Muscle layer of colon (tissue), 2 donors: ENCODE measurements around the gene PDXK.
"Not testable (repeated sequence)": the region's sequence is repeated elsewhere in the genome, so short reads cannot be mapped to it uniquely, and the experiment has no call there.

ENCODE experiments used
- H3K27ac ChIP-seq: one replicate; pipeline ENCODE4 v1.7.0; 2013; ENCODE audit warnings: low read depth, mild to moderate bottlenecking, low read length, moderate library complexity
- H3K27me3 ChIP-seq, 2 donors: one replicate each; pipeline ENCODE4 v1.7.0; 2013; ENCODE audit warnings: low read length in 2 of 2, mild to moderate bottlenecking in 2 of 2; ENCODE audit not compliant: insufficient read depth in 2 of 2, control insufficient read depth in 1 of 2
- H3K36me3 ChIP-seq: one replicate; pipeline ENCODE4 v1.7.0; 2013; ENCODE audit warnings: mild to moderate bottlenecking, low read length; ENCODE audit not compliant: insufficient read depth
- H3K4me1 ChIP-seq: one replicate; pipeline ENCODE4 v1.7.0; 2013; ENCODE audit warnings: mild to moderate bottlenecking, low read length; ENCODE audit not compliant: insufficient read depth
- H3K4me3 ChIP-seq, 2 donors: one replicate each; pipeline ENCODE4 v1.7.0; 2013; ENCODE audit warnings: low read length in 2 of 2, low read depth in 1 of 2, mild to moderate bottlenecking in 1 of 2, moderate library complexity in 1 of 2
- H3K9ac ChIP-seq: one replicate; pipeline ENCODE4 v1.7.0; 2013; ENCODE audit warnings: low read length
- H3K9me3 ChIP-seq: one replicate; pipeline ENCODE4 v1.7.0; 2013; ENCODE audit warnings: mild to moderate bottlenecking, low read length
- donor health status: abdominal sarcoma.
- donor health status: Adenocarcinoma of cecum.

The PDXK gene

DNA sequence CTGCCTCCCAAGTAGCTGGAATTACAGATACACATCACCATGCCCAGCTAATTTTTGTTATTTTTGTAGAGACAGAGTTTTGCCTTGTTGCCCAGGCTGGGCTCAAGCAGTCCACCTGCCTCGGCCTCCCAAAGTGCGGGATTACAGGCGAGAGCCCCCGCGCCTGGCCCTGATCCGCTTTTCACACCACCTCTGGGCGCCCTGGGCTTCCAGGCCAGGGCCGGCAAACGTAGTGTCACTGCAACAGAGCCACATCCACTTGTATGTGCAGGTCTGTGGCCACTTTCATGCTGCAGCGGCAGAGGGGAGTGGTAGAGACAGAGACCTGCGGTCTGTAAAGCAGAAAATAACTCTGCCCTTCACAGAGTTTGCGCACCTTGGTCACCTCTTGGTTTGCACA is 30.0 kb upstream of the PDXK start:
- no peak overlapping the region for H3K4me3 ChIP-seq
- H3K36me3 ChIP-seq = peaks cover 80% of the 10 kb centered on the region
- no peaks in the 10 kb centered on the region for H3K9me3 ChIP-seq
- no peaks in the 10 kb centered on the region for H3K4me1 ChIP-seq
- no peaks in the 10 kb centered on the region for H3K27me3 ChIP-seq
- H3K27ac ChIP-seq = no peak overlapping the region
- no peak overlapping the region for H3K9ac ChIP-seq

DNA sequence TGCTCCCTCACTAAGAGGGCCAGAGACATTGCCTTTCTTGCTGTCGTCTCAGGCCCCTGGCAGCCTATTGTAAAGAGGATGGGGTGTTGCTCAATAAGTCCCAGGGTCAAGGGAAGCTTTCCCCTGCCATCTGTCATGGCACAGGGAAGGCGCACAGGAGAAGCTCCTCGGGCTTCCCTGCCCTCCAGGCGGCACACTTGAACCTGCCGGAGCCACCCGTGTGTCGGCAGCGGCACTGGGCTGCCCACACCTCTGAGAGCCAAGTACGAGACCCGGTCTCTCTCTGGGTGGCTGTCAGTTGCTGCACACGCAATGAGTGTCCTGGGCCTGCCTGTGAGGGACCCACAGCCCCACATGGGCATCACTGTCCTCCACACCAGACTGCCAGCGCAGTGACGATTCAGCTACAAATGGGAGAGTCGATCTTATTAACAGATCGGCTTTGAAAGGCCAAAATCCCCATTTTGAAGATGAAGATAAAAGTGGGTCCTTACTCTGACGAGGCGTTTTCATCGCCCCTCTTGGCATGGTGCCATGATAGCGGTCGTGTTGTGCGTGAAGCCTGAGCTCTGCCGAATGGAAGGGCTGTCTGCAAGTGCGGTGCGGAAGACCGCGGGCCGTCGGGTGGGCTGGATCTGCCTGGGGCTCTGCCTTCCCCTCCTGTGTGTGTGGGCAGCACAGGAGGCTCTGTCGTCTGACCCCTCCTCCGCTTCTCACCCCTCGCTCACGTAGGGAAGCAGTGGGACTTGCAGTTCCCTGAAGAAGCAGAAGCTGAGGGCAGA is 29.2 kb upstream of the PDXK start:
- Histone ChIP-seq H3K36me3 (peaks cover 78% of the 10 kb centered on the region), H3K4me3 (no peak overlapping the region)

DNA sequence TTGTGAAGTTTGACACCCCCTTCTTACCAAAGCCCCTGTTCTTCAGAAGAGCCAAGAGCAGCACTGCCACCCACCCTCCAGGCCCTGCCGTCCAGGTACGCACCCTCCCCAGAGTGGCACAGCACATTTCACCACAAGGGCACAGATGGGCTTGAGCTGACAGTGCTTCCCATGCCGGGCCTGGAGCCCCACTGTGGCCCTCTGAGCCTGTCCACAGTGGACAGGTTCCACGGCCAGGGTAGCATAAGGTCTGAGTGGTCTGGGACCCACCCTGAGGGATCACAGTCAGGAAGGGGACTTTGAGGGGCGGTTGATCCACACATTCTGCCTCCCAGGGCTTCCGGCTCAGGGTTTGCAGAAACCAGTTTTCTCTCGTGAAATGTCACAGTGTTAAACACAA is 28.6 kb upstream of the PDXK start:
- no peaks in the 10 kb centered on the region for H3K9me3 ChIP-seq
- H3K4me3 ChIP-seq = no peak overlapping the region
- no peaks in the 10 kb centered on the region for H3K4me1 ChIP-seq
- H3K36me3 ChIP-seq = peaks cover 73% of the 10 kb centered on the region
- H3K27ac ChIP-seq = no peak overlapping the region
- H3K9ac ChIP-seq = no peak overlapping the region
- H3K27me3 ChIP-seq = no peaks in the 10 kb centered on the region

More for the DNA sequence above, 29.2 kb upstream of the PDXK start:
- Histone ChIP-seq H3K27ac (no peak overlapping the region), H3K4me1 (no peaks in the 10 kb centered on the region), H3K27me3 (no peaks in the 10 kb centered on the region), H3K9me3 (no peaks in the 10 kb centered on the region), H3K9ac (no peak overlapping the region)

DNA sequence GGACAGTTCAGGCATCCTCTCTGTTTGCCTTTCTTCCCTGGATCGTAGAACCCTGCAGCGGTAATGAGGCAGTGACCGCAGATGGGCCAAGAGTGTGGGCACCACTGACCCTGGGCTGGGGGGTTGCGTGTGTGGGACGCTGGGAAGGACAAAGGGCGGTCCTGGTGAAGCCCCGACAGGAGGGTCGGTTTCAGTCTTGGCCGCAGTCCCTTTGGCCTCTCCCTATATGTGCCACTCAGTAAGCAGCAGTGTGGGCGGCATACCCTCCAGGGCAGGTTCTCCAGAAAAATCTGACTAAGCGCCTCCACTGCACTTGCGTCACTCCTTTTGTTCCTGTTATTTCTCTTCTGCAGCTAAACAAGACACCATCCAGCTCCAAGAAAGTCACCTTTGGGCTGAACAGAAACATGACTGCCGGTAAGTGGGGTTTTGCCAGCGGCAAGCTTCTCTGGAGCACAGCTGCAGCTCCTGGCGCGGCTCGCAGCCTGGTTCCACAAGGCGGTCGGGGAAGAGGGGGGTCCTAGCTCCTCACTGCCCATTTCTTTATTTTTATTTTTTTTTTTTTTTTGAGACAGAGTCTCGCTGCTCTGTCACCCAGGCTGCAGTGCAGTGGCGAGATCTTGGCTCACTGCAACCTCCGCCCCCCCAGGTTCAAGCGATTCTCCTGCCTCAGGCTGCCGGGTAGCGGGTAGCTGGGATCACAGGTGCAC is 27.7 kb upstream of the PDXK start:
- Histone ChIP-seq H3K27ac (no peak overlapping the region), H3K9me3 (no peaks in the 10 kb centered on the region), H3K36me3 (peaks cover 66% of the 10 kb centered on the region), H3K4me1 (no peaks in the 10 kb centered on the region), H3K4me3 (no peak overlapping the region), H3K27me3 (no peaks in the 10 kb centered on the region), H3K9ac (no peak overlapping the region)

DNA sequence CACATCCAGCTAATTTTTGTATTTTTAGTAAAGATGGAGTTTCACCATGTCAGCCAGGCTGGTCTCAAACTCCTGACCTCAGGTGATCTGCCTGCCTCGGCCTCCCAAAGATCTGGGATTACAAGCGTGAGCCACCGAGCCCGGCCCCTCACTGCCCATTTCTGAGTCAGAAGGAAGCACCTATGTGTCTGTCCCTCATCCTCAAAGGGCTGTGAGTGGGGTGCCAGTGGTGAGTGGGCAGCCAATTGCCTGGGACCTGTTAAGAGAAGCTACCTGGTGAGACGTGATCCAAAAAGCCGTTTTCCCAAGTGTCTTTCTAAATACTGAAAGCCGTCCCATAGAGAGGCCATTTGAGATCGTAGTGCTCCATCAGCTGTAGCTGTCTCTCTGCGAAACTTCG is 27.1 kb upstream of the PDXK start:
- Histone ChIP-seq H3K4me3 (no peak overlapping the region), H3K27ac (no peak overlapping the region), H3K9me3 (no peaks in the 10 kb centered on the region), H3K9ac (no peak overlapping the region), H3K27me3 (no peaks in the 10 kb centered on the region), H3K4me1 (no peaks in the 10 kb centered on the region), H3K36me3 (peaks cover 60% of the 10 kb centered on the region)

DNA sequence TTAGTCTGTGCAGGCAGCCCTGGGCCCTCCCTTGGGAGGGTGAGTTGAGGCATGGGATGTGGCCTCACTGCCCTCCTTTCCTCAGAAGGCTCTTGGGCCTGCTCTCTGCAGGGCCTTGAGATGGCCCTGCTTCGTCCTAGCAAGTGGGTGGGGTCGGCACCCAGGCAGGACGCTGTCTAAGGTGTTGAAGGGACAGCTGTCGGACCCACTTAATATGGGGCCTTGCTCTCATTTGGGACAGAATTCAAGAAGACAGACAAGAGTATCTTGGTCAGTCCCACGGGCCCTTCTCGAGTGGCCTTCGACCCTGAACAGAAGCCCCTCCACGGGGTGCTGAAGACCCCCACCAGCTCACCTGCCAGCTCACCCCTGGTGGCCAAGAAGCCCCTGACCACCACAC is 26.0 kb upstream of the PDXK start:
- no peaks in the 10 kb centered on the region for H3K27me3 ChIP-seq
- no peaks in the 10 kb centered on the region for H3K4me1 ChIP-seq
- H3K27ac ChIP-seq = no peak overlapping the region
- H3K9me3 ChIP-seq = no peaks in the 10 kb centered on the region
- H3K9ac ChIP-seq = no peak overlapping the region
- H3K4me3 ChIP-seq = no peak overlapping the region
- peaks cover 49% of the 10 kb centered on the region for H3K36me3 ChIP-seq

DNA sequence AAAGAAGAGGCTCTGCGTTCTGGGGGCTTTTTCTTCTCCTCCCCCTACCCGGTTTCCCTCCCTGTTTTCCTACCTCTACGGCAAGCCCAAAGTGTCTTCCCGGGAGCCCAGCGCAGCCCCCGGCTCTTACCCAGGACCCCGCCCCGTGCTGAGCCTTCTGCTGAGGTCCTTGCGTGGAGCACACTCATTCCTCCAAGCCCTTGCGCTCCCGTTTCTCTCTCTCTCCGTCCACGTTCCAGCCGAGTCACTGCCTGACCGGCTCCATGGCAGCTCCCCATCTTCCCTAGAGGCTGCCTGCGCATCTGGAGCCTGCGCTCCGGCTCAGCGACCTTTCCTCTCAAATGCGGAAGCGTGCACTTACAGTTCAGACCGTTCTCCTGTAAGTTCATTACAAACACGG is 24.9 kb upstream of the PDXK start:
- no peak overlapping the region for H3K4me3 ChIP-seq
- H3K4me1 ChIP-seq = no peaks in the 10 kb centered on the region
- H3K27me3 ChIP-seq = no peaks in the 10 kb centered on the region
- H3K9me3 ChIP-seq = no peaks in the 10 kb centered on the region
- H3K9ac ChIP-seq = no peak overlapping the region
- H3K27ac ChIP-seq = no peak overlapping the region
- peaks cover 39% of the 10 kb centered on the region for H3K36me3 ChIP-seq

DNA sequence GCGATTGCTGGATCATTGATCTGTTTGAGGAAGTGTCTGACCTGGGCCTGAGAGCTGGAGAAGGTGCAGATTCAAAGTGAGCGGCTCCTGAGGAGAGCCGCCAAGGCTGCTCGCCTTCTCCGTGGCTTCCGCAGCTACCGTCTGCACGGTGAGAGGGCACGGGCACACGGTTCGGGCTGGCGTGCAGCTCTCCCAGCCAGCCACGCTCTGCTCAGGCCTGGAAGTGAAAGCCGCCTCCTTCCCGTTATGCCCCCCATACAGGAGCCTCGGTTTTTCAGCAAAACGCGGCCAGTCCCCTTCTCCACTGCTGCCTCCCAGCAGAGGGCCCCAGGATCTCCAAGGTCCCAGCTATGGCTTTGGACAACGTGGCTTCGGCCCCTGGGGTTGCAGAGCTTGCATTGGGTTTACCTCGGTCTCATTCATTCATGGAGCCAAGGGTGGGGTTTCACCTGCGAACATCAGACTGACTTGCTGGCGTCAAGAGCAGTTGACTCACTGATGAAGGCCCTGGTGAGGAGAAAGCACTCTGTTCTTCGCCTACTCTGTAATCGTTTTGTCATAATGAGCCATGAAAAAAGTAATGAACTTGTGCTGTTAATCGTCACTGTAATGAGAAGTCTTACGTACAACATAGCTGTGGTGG is 24.4 kb upstream of the PDXK start:
- no peak overlapping the region for H3K27ac ChIP-seq
- H3K9ac ChIP-seq = no peak overlapping the region
- no peaks in the 10 kb centered on the region for H3K9me3 ChIP-seq
- H3K27me3 ChIP-seq = no peaks in the 10 kb centered on the region
- H3K4me3 ChIP-seq = no peak overlapping the region
- H3K4me1 ChIP-seq = no peaks in the 10 kb centered on the region
- H3K36me3 ChIP-seq = peaks cover 33% of the 10 kb centered on the region

DNA sequence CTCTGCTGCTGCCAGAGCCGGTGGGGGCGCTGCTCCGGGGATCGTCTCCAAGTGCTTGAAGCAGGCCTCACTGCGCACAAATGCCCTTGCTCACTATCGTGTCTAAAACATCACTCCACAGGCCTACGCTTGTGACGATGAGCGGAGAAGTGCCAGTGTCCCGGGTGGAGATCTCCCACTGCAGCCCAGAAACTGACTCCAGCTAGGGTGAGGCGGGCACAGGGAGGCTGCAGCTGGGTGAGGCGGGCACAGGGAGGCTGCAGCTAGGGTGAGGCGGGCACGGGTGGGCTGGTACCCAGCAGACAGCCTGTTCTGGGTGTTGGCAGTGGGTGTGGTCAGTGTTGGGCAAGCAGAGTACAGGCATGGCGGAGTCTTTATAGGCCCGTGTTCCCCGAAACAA is 22.7 kb upstream of the PDXK start:
- no peaks in the 10 kb centered on the region for H3K27me3 ChIP-seq
- H3K4me3 ChIP-seq = no peak overlapping the region
- no peak overlapping the region for H3K9ac ChIP-seq
- H3K27ac ChIP-seq = no peak overlapping the region
- H3K9me3 ChIP-seq = no peaks in the 10 kb centered on the region
- H3K36me3 ChIP-seq = peaks cover 21% of the 10 kb centered on the region
- H3K4me1 ChIP-seq = no peaks in the 10 kb centered on the region

DNA sequence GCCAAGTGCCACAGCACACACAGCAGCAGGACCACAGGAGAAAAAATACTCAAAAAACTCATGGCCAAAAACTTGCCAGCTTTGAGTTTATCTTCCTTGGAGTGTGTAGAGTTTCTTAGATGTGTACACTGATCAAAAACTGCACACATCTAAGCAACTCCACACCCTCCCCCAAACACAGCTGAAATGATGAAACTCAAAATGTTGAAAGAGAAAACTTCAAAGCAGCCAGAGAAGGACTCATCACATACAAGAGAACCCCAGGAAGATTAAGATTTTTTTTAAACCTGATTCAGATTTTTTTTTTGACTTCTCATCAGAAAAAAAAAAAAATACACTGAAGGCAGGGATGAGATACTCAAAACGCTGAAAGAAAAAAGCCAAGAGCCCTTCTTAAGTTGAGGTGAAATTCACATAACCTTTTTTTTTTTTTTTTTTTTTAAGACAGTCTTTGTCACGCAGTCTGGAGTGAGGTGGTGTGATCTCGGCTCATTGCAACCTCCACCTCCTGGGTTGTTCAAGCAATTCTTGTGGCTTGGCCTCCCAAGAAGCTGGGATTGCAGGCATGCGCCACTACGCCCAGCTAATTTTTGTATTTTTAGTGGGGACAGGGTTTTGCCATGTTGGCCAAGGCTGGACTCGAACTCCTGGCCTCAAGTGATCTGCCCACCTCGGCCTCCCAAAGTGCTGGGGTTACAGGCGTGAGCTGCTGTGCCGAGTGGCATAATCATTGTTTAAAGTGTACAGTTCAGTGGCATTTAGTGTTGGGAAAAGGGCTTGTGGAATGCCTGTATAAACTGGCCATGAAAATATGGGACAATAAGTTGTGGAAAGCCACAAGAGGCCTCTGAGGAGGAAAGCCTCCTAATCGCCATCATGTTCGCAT is 20.9 kb upstream of the PDXK start:
- no peaks in the 10 kb centered on the region for H3K4me1 ChIP-seq
- H3K27ac ChIP-seq = no peak overlapping the region
- no peak overlapping the region for H3K4me3 ChIP-seq
- H3K9me3 ChIP-seq = no peaks in the 10 kb centered on the region
- H3K36me3 ChIP-seq = peaks cover 7% of the 10 kb centered on the region
- H3K27me3 ChIP-seq = no peaks in the 10 kb centered on the region
- H3K9ac ChIP-seq = no peak overlapping the region

DNA sequence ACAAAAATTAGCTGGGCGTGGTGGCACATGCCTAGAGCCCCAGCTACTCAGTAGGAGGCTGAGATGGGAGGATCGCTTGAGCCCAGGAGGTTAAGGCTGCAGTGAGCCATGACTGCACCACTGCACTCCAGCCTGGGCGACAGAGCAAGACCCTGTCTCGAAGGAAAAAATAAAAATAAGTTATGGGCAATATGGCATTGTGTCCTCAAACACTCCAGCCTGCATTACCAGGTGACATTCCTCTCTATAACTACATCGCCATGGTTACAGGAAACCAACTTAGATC is 19.5 kb upstream of the PDXK start:
- not testable (repeated sequence) for H3K9me3 ChIP-seq, H3K27me3 ChIP-seq, H3K9ac ChIP-seq, H3K4me1 ChIP-seq, H3K27ac ChIP-seq, H3K36me3 ChIP-seq, H3K4me3 ChIP-seq
